Progenitor cell of endocrine pancreas (in vitro differentiated cells): ENCODE results near the gene LYSMD3. TPM values are rescaled to one million over a fixed set of nuclear protein-coding genes. Genes with fewer than 3 reads are reported as not detected.

Experiments
- DNase-seq: peaks from one replicate; pipeline ENCODE4 v3.0.0; 2021; ENCODE audit warnings: low spot score; ENCODE audit not compliant: unreplicated experiment
- H3K27ac Mint-ChIP-seq: 2 replicates; pipeline ENCODE4 v1.8.0; 2021; ENCODE audit warnings: mild to moderate bottlenecking, moderate library complexity, mixed read lengths
- H3K27me3 Mint-ChIP-seq: 2 replicates; pipeline ENCODE4 v1.8.0; 2021; ENCODE audit warnings: mixed read lengths
- H3K36me3 Mint-ChIP-seq: 2 replicates; pipeline ENCODE4 v1.8.0; 2022; ENCODE audit warnings: mixed read lengths; ENCODE audit not compliant: insufficient read depth
- H3K4me1 Mint-ChIP-seq: 2 replicates; pipeline ENCODE4 v1.8.0; 2021; ENCODE audit warnings: low read depth, mixed read lengths
- H3K4me3 Mint-ChIP-seq: 2 replicates; pipeline ENCODE4 v1.8.0; 2021; ENCODE audit warnings: low read depth, mild to moderate bottlenecking, moderate library complexity, mixed read lengths
- H3K9me3 Mint-ChIP-seq: 2 replicates; pipeline ENCODE4 v1.8.0; 2021; ENCODE audit warnings: low read depth, mixed read lengths
- total RNA-seq: library from RNA; stranded (reverse); gene quantifications from 2 replicates; pipeline ENCODE4 v1.2.1, GENCODE V29; 2021
- TF ChIP-seq, protein P1 (sequence below): fragments of 200-600 bp; sonication (generic); IDR thresholded peaks from one replicate; pipeline ENCODE4 v1.5.0; 2021; ENCODE audit warnings: antibody characterized with exemption, mild to moderate bottlenecking; ENCODE audit not compliant: unreplicated experiment

The LYSMD3 gene
- total RNA-seq, 1 donor from 2014 or later: 16.4 TPM

DNA sequence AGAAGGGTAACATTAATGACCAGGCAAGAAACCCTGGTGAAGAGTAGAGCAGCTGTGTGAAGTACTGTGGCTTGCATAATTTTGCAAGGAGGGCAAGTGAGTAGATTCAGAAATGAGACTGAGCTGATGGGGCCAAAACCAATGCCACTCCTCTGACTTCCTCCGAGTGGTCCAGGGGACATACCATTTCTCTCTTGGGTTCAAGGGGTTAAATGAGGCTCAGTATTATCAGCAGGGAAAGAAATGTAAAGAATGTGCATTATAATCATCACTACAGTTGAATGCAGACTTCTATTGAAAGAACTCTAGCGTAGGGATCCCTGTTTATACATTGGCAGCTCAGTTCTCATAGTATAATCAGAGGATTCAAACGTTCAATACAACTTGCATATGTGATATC is 44.8 kb downstream of the LYSMD3 start:
- Mint-ChIP-seq H3K4me3 (no peak overlapping the region), H3K9me3 (no peaks in the 10 kb centered on the region), H3K36me3 (no peaks in the 10 kb centered on the region), H3K27ac (no peak overlapping the region), H3K27me3 (no peaks in the 10 kb centered on the region), H3K4me1 (no peaks in the 10 kb centered on the region)
- TF ChIP-seq, protein P1, sequence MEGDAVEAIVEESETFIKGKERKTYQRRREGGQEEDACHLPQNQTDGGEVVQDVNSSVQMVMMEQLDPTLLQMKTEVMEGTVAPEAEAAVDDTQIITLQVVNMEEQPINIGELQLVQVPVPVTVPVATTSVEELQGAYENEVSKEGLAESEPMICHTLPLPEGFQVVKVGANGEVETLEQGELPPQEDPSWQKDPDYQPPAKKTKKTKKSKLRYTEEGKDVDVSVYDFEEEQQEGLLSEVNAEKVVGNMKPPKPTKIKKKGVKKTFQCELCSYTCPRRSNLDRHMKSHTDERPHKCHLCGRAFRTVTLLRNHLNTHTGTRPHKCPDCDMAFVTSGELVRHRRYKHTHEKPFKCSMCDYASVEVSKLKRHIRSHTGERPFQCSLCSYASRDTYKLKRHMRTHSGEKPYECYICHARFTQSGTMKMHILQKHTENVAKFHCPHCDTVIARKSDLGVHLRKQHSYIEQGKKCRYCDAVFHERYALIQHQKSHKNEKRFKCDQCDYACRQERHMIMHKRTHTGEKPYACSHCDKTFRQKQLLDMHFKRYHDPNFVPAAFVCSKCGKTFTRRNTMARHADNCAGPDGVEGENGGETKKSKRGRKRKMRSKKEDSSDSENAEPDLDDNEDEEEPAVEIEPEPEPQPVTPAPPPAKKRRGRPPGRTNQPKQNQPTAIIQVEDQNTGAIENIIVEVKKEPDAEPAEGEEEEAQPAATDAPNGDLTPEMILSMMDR: no peak
- DNase-seq: no peak

DNA sequence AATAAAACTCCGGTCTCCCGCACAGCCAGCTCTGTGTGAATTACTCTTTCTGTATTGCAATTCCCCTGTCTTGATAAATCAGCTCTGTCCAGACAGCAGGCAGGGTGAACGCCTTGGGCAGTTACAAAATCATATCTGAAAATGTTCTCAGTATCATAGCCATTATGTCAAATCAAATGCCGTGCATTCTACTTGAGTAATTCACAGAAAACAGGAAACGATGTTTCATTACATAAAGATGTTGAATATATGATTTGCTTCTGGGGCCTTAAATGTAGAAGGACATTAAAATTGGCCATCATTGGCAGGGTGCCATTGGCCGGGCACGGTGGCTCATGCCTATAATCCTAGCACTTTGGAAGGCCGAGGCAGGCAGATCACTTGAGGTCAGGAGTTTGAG is 46.2 kb downstream of the LYSMD3 start:
- Mint-ChIP-seq H3K36me3 (no peaks in the 10 kb centered on the region), H3K9me3 (no peaks in the 10 kb centered on the region), H3K4me1 (no peaks in the 10 kb centered on the region), H3K4me3 (no peak overlapping the region), H3K27me3 (peaks cover under 1% of the 10 kb centered on the region), H3K27ac (no peak overlapping the region)
- TF ChIP-seq, protein P1: no peak
- DNase-seq: no peak

DNA sequence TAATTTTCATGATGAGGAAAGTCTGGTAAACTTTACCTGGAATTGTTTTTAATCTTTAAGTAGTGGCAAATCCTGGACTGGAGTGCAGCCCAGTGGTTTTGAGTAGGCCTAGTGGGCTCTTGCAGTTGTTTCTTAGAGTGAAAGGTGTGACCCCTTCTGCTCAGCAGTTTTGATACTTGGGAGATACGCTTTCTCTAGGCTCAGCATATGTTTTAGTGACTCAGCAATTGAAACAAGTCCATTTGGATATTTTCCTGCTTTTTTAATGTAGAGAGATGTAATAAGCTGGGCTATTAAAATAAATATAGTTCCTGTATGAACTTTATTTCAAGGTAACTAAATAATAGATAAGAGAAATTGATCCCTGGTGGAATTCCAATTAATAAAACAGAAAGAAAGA is 48.7 kb downstream of the LYSMD3 start:
- Mint-ChIP-seq H3K27ac (no peak overlapping the region), H3K27me3 (peaks cover 19% of the 10 kb centered on the region), H3K4me3 (no peak overlapping the region), H3K9me3 (no peaks in the 10 kb centered on the region), H3K4me1 (no peaks in the 10 kb centered on the region), H3K36me3 (no peaks in the 10 kb centered on the region)
- TF ChIP-seq, protein P1: no peak
- no peak for DNase-seq

DNA sequence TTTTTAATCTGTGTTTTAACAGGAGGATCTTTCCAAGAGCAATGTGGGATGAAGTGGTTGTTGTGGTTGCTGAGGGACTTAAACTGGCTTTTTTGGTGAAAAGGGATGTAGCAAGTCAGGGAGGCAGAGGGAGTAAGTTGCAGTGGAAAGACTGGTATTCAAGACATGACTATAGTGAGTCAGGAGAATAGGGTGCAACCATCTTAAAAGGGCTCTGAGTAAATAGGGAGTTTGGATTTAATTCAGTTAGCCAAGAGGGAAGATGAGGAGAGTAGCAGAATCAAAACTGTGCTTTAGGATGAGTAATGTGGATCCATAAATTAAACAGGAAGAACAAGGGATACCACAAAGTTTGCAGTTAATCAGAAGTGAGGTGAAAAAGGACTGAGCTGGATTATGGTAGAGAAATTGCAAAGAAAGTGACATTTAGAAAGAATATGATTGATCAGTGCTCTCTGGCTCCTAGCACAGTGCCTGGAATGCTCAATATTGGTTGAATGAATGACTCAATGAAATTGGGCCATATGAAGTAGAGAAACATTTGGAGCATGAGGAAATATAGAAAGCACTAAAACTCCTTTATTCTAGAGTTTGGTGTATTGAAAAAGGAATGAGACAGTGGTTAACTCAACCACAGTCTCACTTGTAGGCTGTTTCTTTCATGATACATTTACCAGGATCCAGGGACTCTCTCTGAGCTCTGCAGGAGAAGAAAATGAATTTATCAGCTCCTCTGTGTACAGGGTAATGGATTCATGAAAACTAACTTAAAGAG is 49.6 kb downstream of the LYSMD3 start:
- TF ChIP-seq, protein P1: no peak
- H3K4me1 Mint-ChIP-seq: peaks cover 2% of the 10 kb centered on the region
- H3K27ac Mint-ChIP-seq: no peak overlapping the region
- peaks cover 27% of the 10 kb centered on the region for H3K27me3 Mint-ChIP-seq
- H3K9me3 Mint-ChIP-seq: no peaks in the 10 kb centered on the region
- no peak for DNase-seq
- H3K36me3 Mint-ChIP-seq: no peaks in the 10 kb centered on the region
- no peak overlapping the region for H3K4me3 Mint-ChIP-seq

DNA sequence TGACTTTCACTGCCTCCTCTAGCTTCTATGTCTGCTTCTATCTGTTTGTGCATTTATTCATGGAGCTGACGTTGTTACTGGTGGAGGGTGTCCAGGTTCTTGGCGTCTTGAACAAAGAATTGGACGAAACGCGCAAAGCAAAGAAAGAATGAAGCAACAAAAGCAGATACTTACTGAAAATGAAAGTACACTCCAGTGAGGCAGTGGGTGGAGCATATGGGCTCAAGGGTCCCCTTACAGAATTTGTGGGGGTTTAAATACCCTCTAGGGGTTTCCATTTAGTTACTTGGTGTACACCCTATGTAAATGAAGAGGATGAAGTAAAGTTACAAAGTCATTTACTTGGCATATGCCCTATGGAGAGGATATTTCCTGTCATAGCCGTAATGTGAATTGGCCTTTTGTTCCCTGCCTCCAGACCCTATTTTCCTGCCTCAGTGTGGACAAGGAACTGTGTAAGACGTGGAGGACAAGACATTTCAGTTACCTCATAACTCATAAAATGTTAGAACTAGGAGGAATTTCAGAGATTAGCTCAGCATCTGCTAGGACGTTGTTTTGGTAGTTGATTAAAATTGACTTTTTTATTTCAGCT is 51.7 kb downstream of the LYSMD3 start:
- Mint-ChIP-seq H3K27me3 (peaks cover 28% of the 10 kb centered on the region), H3K27ac (no peak overlapping the region), H3K36me3 (no peaks in the 10 kb centered on the region), H3K9me3 (no peaks in the 10 kb centered on the region), H3K4me3 (no peak overlapping the region), H3K4me1 (peaks cover 8% of the 10 kb centered on the region)
- TF ChIP-seq, protein P1: no peak
- DNase-seq: no peak
